PC-3 (cell line): ENCODE data around the gene TCAF2. TPM values are rescaled to one million over a fixed set of nuclear protein-coding genes. Genes with fewer than 3 reads are reported as not detected.
"Not testable (repeated sequence)": the region's sequence is repeated elsewhere in the genome, so short reads cannot be mapped to it uniquely, and the experiment has no call there.

ENCODE experiments used
- ATAC-seq: fragments of 200-7000 bp; cut with Tn5 transposase; 2 replicates; pipeline ENCODE4 v1.9.1; 2020; ENCODE audit warnings: mild to moderate bottlenecking, moderate library complexity
- BruUV-seq: library from RNA; stranded (reverse); fragments of 400-500 nt; replicated peaks from 2 replicates; lab custom pipeline; 2021; lab: Mats Ljungman, UMichigan
- CTCF ChIA-PET: fragments of 300-600 bp; sonication (Branson Sonifier 250); formaldehyde crosslinking; loops from one replicate; lab custom pipeline; 2022; ENCODE audit warnings: antibody characterized with exemption; lab: Charles Lee
- POLR2A ChIA-PET: fragments of 300-600 bp; sonication (Branson Sonifier 250); formaldehyde crosslinking; loops from one replicate; lab custom pipeline; 2022; ENCODE audit warnings: antibody characterized with exemption; ENCODE audit not compliant: unreplicated experiment; lab: Charles Lee
- DNase-seq: peaks from one replicate; pipeline ENCODE4 v3.0.0-alpha.2; 2015
- H2AFZ ChIP-seq: fragments of 300-600 bp; sonication (generic); 2 replicates; pipeline ENCODE4 v1.6.0; 2016; ENCODE audit warnings: antibody characterized with exemption, low read length
- H3F3A ChIP-seq: fragments of 300-600 bp; sonication (generic); one replicate; pipeline ENCODE4 v1.6.0; 2017; ENCODE audit warnings: antibody characterized with exemption, low read length, control low read depth, mild to moderate bottlenecking; ENCODE audit not compliant: unreplicated experiment
- H3K27ac ChIP-seq: fragments of 300-600 bp; sonication (generic); 2 replicates; pipeline ENCODE4 v1.5.1; 2016; ENCODE audit warnings: mild to moderate bottlenecking, low read length
- H3K27me3 ChIP-seq: fragments of 300-600 bp; sonication (generic); 2 replicates; pipeline ENCODE4 v1.6.1; 2016; ENCODE audit warnings: low read length, mixed read lengths
- H3K36me3 ChIP-seq: fragments of 300-600 bp; sonication (generic); 2 replicates; pipeline ENCODE4 v1.6.1; 2016; ENCODE audit warnings: low read depth, mixed run types, low read length, mixed read lengths
- H3K4me1 ChIP-seq: fragments of 300-600 bp; sonication (generic); 2 replicates; pipeline ENCODE4 v1.5.1; 2016; ENCODE audit warnings: low read length; ENCODE audit not compliant: insufficient read depth
- H3K4me2 ChIP-seq: fragments of 300-600 bp; sonication (generic); 2 replicates; pipeline ENCODE4 v1.6.0; 2016; ENCODE audit warnings: low read length
- H3K4me3 ChIP-seq: fragments of 300-600 bp; sonication (generic); 2 replicates; pipeline ENCODE4 v1.5.1; 2016; ENCODE audit warnings: mild to moderate bottlenecking, low read length, mixed read lengths
- H3K79me2 ChIP-seq: fragments of 300-600 bp; sonication (generic); 2 replicates; pipeline ENCODE4 v1.6.1; 2017; ENCODE audit warnings: low read length, mixed read lengths
- H3K9ac ChIP-seq: fragments of 300-600 bp; sonication (generic); 2 replicates; pipeline ENCODE4 v1.6.0; 2016; ENCODE audit warnings: mild to moderate bottlenecking, low read length
- H3K9me2 ChIP-seq: fragments of 300-600 bp; sonication (generic); replicated peaks from 2 replicates; pipeline ENCODE4 v1.6.1; 2016; ENCODE audit warnings: mixed run types, low read length, mixed read lengths
- H3K9me3 ChIP-seq: fragments of 300-600 bp; sonication (generic); 2 replicates; pipeline ENCODE4 v1.6.1; 2016; ENCODE audit warnings: low read length, mixed read lengths
- H4K20me1 ChIP-seq: fragments of 300-600 bp; sonication (generic); 2 replicates; pipeline ENCODE4 v1.6.1; 2016; ENCODE audit warnings: low read length, mixed read lengths
- intact Hi-C: fragments of 100-400 bp; cut with micrococcal nuclease; formaldehyde crosslinking; loops from 2 replicates; pipeline ENCODE4 v1.9.0; 2023
- total RNA-seq: library from RNA; depleted of rRNA; stranded (reverse); fragments of >200 nt; gene quantifications from 2 replicates; pipeline ENCODE4 v1.2.3, GENCODE V29; 2014; rRNA removed

TCAF2 gene
- total RNA-seq, 1 experiment from 2014 or later: 9.7 TPM

GRCh38 chr7:143649902-143650301 is 29.1 kb downstream of the TCAF2 start:
- H3K4me1 ChIP-seq, intact Hi-C loops, H3K9me3 ChIP-seq, H3K79me2 ChIP-seq, H3K4me3 ChIP-seq, H3K9me2 ChIP-seq, H3K36me3 ChIP-seq, H3K4me2 ChIP-seq, CTCF ChIA-PET, H4K20me1 ChIP-seq, H3K27me3 ChIP-seq, H3K9ac ChIP-seq, DNase-seq, H3F3A ChIP-seq, BruUV-seq, H3K27ac ChIP-seq, POLR2A ChIA-PET, H2AFZ ChIP-seq, ATAC-seq: not testable (repeated sequence)

- H3K9ac ChIP-seq, H3K79me2 ChIP-seq, H2AFZ ChIP-seq, H3K4me3 ChIP-seq, POLR2A ChIA-PET, BruUV-seq, H3K27me3 ChIP-seq, DNase-seq, H3K36me3 ChIP-seq, H4K20me1 ChIP-seq, H3K4me1 ChIP-seq, H3K4me2 ChIP-seq, H3K9me3 ChIP-seq, H3F3A ChIP-seq, H3K27ac ChIP-seq, intact Hi-C loops, H3K9me2 ChIP-seq, CTCF ChIA-PET: not testable (repeated sequence)
- ATAC-seq: peak; percentile 81
These were observed 29.7 kb downstream of the TCAF2 start for GRCh38 chr7:143650447-143650846.

Other genes with a start within 250 kb of the TCAF2 start
- gene ZYX, start 239.6 kb upstream of the TCAF2 start, total RNA-seq: 103 and 108 TPM in 2 replicates
- 43.9 and 46.4 TPM in 2 replicates for gene EPHA1, start 212.1 kb upstream of the TCAF2 start, total RNA-seq
- not detected in 2 replicates for gene TAS2R60, start 177.5 kb upstream of the TCAF2 start, total RNA-seq
- not detected in 2 replicates for gene TAS2R41, start 143.1 kb upstream of the TCAF2 start, total RNA-seq
- 0.29 and 1.3 TPM in 2 replicates for gene CTAGE15, start 49.2 kb upstream of the TCAF2 start, total RNA-seq
- gene CTAGE6, start 136.7 kb downstream of the TCAF2 start, total RNA-seq: not detected in 2 replicates